ENCODE data around the gene TMEM127.
"Not testable (repeated sequence)": the region's sequence is repeated elsewhere in the genome, so short reads cannot be mapped to it uniquely, and the experiment has no call there.

TMEM127 gene

GRCh38 chr2:96239745-96240264 lies 26.0 kb downstream of the TMEM127 start:
- DNase-seq, result no peak

- DNase-seq, result no peak
Measured at GRCh38 chr2:96239091-96239490, 26.7 kb downstream of the TMEM127 start.

- DNase-seq, result no peak
Measured at GRCh38 chr2:96238266-96238665, 27.5 kb downstream of the TMEM127 start.

GRCh38 chr2:96236882-96237281 lies 28.9 kb downstream of the TMEM127 start:
- no peak for DNase-seq

GRCh38 chr2:96233880-96234316 lies 31.9 kb downstream of the TMEM127 start:
- peak; percentile 34 for DNase-seq

- DNase-seq, result no peak
Measured at GRCh38 chr2:96233436-96233835, 32.4 kb downstream of the TMEM127 start.

GRCh38 chr2:96231316-96231715 lies 34.5 kb downstream of the TMEM127 start:
- no peak for DNase-seq

GRCh38 chr2:96225016-96225533 lies 40.7 kb downstream of the TMEM127 start:
- peak; percentile 34 for DNase-seq

- not testable (repeated sequence) for DNase-seq
Measured at GRCh38 chr2:96221106-96221505, 44.7 kb downstream of the TMEM127 start.

GRCh38 chr2:96219959-96220358 lies 45.8 kb downstream of the TMEM127 start:
- DNase-seq, result not testable (repeated sequence)

- no peak for DNase-seq
Measured at GRCh38 chr2:96218508-96219131, 47.2 kb downstream of the TMEM127 start.

GRCh38 chr2:96214554-96214953 lies 51.2 kb downstream of the TMEM127 start:
- DNase-seq, result no peak

GRCh38 chr2:96213379-96213778 lies 52.4 kb downstream of the TMEM127 start:
- DNase-seq, result no peak

GRCh38 chr2:96212339-96212738 lies 53.5 kb downstream of the TMEM127 start:
- DNase-seq, result no peak

GRCh38 chr2:96209729-96210085 lies 56.1 kb downstream of the TMEM127 start:
- DNase-seq, result no peak

GRCh38 chr2:96209011-96209728 lies 56.6 kb downstream of the TMEM127 start:
- DNase-seq, result no peak

GRCh38 chr2:96208143-96209010 lies 57.4 kb downstream of the TMEM127 start, which contains the start of gene STARD7:
STARD7 (minus strand) TSS chr2:96208827; CDS start chr2:96208434, 393 bp downstream.
- DNase-seq, result peak; percentile 98

GRCh38 chr2:96207774-96208142 lies 58.0 kb downstream of the TMEM127 start:
- no peak for DNase-seq

- DNase-seq, result no peak
Measured at GRCh38 chr2:96207073-96207773, 58.6 kb downstream of the TMEM127 start.

GRCh38 chr2:96205888-96206287 lies 59.9 kb downstream of the TMEM127 start:
- DNase-seq, result no peak

GRCh38 chr2:96204836-96205624 lies 60.8 kb downstream of the TMEM127 start:
- DNase-seq, result no peak

Data from GDM1 (cell line).